DMS 273 (cell line): ENCODE results near the gene STAC2.
A peak's percentile ranks its signal among the peaks of the same experiment; 100 is the strongest.

Experiments
- DNase-seq: peaks from one replicate; lab custom pipeline; 2025; ENCODE audit not compliant: unreplicated experiment; lab: John Stamatoyannopoulos, UW

Gene STAC2

GRCh38 chr17:39165841-39166349 is 59.9 kb downstream of the STAC2 start, which contains the start of gene ARL5C:
TSS of gene ARL5C (minus strand) at chr17:39166161. CDS start at chr17:39165760, 401 bp downstream.
- no peak for DNase-seq

DNA sequence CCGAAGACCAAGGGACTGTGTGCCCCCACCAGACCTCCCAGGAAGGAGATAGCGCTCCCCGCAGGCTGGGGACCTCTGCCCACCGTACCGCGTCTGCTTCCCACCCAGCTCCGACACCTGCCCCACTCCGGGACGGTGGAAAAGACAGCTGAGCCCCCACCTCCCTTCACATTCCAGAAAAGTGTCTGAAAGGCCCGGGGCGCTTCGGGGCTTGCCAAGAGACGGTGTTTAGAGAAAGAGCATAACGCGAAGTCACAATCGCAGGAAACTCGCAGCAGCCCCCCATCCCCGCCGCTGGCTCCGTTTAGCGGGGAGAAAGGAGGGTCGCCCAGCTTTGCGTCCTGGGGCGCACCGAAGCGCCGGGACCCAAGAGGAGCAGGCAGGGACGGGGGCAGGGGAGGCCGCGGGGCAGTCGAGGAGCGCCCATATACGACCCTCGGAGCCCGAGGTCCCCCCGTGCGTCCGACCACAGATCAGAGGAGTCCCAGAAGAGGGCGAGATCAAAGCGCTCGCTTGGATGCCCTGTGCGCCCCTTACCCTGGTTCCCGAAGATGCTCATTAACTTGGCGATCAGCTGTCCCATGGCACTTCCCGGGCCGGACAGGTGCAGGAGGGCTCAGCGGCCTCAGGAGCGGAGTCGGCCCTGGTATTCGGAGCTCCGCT is 60.4 kb downstream of the STAC2 start:
- DNase-seq = no peak

DNA sequence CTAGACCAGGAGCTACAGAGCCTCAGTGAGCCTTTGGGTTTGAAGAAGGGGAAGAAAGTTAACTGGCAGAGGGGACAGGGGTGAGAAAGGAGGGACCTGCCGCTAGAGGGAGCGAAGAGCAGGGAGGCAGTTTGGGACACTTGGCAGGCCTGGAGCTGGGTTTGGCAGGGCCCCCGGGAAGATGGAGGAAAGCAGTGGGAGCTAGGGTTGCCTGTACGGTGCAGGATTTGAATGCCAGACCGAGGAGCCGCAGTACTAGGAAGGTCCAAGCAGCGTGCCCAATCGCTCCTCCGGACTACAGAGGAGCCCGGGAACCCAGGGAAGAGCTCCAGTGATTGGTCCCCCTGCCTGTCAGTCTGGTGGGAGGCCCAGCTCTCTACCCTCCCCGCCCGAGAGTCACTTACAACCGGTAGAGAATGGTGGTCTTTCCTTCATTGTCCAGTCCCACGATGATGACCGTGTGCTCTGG is 61.0 kb downstream of the STAC2 start:
- peak; percentile 93 for DNase-seq

- DNase-seq = no peak
Observed at GRCh38 chr17:39161962-39162361, 63.8 kb downstream of the STAC2 start.
